Fibroblast of skin of scalp (primary cell): ENCODE results near the gene TMEM135.
A peak's percentile ranks its signal among the peaks of the same experiment; 100 is the strongest.
"Not testable (repeated sequence)": the region's sequence is repeated elsewhere in the genome, so short reads cannot be mapped to it uniquely, and the experiment has no call there.

ENCODE experiments used
- DNase-seq: peaks from one replicate; pipeline ENCODE4 v3.0.0-alpha.2; 2013

TMEM135 gene

DNA sequence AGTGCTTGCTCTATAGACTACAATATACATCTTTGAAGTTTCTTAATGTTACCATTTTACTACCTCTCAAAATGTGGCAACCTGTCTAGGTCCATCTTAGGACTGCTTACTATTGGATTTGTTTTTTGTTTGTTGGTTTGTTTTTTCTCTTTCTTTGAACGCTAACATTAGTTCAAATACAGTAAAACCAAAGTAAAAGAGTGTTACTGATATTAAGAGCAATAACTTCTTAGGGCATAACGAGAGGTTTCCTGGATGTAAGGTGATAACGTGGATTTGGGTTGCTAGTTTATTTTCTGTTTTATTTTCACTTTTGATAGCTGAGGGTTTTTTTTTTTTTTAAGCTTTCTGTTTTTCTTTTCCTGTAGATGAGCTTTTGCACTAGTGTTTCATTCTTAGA is 43.6 kb downstream of the TMEM135 start:
- no peak for DNase-seq

DNA sequence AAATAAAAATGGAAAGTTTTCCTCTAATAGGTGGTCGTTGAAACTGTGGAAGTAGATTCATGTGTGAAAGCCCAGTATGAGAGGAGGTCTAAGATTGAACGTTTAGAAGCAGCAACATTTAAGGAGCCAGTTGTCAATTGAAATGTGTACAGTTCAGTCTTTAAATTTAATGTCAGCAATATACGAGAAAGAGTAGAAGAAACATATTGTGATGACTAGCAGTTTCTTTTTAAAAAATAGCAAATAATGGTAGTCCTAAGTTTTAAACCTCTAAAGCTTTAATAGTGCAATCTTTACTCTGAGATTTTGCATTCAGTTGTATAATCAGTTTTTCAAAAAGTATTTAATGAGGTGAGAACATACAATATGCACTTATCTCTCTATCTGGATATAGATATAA is 44.9 kb downstream of the TMEM135 start:
- no peak for DNase-seq

DNA sequence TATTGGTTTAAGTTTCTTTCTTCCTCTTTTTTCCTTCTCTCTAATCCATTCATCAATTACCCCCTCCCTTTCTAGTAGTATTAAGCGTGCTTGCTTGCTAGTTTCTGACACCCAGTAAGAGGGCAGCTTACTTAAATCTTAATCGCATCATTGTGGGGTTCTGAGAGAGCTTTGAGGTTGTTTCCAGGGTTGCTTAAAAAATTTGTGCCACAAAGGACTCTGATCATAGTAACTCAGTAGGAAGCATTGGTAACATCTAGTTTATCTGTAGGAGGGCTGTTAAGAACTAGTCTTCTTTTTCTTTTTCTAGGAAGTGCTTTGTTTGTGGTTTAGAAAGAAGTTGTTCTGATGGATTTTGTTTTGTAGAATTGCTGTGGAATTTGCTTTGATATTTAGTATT is 45.3 kb downstream of the TMEM135 start:
- DNase-seq, result no peak

DNA sequence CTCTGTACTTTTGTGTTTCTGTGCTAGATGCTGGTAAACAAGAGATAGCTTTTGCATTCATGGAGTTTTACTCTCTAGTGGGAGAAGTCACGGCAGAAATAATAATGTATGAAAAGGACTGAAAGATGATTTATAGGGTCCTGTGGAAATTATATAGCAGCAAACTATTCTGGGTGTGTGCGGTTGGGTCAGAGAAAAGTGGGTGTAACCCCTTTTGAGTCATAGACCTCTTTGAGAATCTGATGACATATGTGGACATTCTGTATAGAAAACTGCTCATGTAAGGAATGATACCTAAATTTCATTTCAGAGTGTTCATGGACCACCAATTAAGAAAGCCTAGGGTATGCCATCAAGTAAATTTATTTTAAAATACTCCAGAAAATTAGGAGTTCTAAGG is 54.4 kb downstream of the TMEM135 start:
- peak; percentile 40 for DNase-seq

DNA sequence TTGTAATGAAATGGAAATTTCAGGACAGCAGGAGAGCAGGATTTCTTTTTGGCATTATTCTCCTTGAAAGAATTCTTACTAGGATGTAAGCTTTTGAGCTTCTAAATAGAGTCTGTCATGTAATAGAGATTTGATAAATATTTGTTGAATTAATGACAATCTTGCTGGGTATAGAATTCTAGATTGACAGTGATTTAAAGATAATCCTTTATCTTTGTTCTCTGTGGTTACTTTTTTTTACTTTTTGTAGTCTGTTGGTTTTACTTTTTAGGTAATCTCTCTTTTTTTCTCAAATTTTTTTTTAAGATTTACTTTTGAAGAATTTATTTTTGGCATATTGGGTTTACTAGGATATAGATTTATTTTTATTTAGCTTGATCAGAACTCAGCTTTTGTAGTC is 54.8 kb downstream of the TMEM135 start:
- DNase-seq, result no peak

DNA sequence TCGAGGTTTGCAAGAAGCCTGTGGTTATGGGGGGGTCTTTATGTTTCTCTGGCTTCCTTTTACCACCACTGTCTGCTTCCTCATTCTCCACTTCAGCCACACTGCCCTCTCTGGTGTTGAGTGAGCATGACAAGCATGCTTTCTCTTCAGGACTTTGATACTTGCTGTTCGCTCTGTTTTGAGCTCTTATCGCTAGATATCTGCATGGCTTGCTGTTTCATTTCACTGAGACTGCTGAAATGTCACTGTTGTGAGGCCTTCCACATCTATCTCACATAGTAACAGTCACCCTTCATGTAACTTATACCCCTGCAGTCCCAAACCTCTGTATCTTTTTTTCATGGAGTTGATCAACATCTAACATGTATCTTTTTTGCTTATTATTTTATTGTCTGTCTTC is 59.8 kb downstream of the TMEM135 start:
- DNase-seq, result peak; percentile 29

DNA sequence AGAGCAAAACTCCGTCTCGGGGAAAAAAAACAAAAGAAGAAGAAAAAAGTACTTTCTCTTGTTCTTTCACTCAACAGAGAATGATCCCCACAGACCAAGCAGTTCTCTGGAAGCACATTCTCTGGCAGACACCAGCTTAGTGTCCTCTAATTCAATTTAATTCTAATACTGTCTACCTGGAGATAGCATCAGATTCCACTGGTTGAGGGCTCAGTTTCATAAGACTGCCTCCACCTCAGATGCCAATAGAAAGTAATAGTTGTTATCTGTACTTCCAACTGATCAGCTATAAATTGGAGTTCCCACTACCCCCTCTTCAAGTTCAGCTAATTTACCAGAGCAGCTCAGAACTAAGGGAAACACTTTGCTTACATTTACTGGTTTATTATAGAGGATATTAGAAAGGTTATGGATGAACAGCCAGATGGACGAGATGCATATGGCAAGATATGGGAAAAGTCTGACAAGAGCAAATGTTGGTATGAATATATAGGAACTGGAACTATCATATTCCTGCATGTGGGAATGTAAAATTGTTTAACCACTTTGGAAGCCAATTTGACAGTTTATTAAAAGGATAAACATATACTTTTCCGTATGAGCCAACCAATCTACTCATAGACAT is 64.3 kb downstream of the TMEM135 start:
- no peak for DNase-seq

DNA sequence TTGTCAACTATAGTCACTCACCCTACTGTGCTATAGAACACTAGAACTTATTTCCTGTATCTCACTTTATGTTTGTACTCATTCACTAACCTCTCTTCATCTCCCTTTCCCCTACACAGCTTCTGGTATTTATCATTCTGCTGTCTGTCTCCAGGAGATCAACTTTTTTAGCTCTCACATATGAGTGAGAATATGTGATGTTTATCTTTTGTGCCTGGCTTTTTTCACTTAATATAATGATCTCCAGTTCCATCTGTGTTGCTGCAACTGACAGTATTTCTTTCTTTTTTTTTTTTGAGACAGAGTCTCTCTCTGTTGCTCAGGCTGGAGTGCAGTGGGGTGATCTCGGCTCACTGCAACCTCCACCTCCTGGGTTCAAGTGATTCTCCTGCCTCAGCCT is 68.1 kb downstream of the TMEM135 start:
- peak; percentile 26 for DNase-seq

DNA sequence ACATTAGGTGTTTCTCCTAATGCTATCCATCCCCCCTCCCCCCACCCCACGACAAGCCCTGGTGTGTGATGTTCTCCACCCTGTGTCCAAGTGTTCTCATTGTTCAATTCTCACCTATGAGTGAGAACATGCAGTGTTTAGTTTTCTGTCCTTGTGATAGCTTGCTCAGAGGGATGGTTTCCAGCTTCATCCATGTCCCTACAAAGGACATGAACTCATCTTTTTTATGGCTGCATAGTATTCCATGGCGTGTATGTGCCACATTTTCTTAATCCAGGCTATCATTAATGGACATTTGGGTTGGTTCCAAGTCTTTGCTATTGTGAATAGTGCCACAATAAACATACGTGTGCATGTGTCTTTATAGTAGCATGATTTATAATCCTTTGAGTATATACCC is 69.6 kb downstream of the TMEM135 start:
- DNase-seq, result not testable (repeated sequence)

DNA sequence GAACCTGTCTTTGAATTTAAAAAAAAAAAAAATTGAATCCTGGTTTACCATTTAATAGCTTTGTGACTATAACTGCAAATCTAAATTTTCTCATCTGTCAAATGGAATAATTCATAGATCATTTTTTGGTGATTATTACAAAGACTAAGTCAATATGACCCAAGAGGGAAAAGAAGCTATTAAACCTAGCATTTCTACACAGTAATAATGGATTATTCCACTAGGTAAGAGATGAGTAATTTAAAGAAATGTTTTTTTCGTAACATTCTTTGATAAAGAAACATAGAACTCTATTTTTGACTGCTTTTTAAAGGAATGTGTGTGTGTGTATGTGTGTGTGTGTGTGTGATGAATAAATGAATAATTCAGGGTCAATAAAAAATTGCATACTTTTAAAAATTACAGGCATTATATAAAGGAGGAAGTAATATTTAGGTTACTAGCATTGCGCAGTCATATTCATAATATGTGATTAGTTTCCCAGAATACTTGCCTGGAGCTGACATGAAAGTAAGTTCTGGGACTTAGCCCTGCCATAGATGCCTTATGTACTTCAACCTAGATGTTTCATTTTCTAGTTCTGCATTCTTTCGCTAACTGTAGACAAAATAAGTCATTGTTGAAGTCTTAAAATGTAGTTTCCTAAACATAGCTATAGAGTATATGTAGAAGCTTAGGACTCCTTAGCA is 72.9 kb downstream of the TMEM135 start:
- DNase-seq, result no peak

DNA sequence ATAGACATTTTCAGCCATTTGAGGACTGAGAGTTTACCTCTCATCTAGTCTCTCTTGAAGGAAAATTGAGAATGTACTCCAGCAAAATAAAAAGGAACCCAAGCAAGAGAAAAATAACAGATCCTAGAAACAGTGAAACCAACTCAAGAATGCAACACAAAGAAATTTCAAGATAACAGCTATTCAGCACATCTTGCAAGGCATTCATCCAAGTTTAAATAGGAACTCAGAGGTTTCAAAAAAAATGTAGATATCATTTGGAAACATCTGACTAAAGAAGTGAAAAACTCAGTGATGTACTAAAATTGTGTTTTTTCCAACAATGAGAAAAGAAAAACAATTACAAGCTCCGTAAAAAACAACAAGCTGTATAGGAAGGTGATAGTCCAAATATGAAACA is 76.4 kb downstream of the TMEM135 start:
- DNase-seq, result no peak

DNA sequence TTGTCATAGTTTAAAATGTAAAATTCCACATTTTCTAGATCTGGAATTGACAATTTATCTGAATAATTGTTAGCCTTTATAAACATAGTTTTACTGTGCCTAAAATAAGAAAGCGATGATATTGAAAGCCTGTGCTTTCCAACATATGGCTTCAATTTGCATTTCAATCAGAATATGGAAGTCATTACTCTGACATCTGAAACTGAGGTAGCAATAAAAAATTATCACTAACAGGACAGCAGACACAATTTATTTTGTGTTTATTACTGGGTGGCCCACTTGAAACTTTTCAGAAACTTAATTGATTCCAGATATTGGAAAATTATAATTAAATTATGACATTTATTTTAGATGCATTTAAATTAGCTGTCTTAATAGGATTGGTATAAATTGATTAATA is 78.5 kb downstream of the TMEM135 start:
- DNase-seq, result peak; percentile 16

DNA sequence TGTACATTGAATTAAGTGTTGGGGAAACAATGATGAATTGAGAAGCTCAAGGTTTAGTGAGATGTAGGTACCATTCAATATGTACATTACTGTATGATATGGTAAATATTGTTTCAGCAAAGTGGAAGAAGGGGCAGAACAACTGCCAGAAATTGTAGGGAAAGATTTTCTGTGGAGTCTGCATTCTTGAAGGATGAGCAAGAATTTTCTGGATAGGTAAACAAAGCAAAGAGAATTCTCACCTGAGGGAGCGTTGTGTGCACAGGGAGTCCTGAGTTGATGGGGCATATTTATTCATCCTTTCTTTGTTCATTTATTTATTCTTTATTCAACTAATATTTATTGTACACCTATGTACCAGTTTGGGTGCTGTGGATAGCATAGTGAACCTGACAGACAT is 83.2 kb downstream of the TMEM135 start:
- DNase-seq, result no peak

DNA sequence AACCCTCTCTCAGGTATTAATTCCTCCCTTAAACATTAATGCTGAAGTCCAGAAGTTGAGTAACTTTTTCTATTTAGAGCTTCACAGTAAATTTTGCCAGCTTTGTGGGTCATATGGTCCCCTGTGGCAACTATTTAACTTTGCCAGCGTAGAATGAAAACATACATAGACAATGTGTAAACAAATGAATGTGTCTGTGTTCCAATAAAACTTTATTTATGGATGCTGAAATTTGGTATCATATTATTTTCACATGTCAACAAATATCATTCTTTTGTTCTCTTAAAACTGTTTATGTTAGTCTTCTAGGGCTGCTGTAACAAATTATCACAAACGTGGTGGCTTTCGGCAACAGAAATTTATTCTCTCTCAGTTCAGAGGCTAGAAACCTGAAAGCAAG is 85.1 kb downstream of the TMEM135 start:
- DNase-seq, result no peak

DNA sequence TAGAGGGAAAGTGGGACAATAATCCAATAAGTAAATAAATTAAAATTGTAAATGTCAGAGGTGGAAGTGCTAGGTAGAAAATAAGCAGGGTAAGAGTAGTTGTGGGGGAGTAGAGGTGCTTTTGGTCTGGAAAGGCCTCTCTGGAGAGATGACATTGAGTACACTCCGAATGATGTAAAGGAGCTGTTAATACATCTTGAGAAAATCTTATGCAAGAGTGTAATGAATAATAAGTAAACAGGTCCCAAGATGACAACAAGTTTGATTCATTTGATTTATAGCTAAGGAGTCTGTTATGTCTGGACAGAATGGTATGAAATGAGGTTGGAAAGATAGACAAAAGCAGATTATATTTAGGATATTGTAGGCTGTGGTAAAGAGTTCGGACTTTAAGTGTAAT is 87.5 kb downstream of the TMEM135 start:
- DNase-seq, result no peak

DNA sequence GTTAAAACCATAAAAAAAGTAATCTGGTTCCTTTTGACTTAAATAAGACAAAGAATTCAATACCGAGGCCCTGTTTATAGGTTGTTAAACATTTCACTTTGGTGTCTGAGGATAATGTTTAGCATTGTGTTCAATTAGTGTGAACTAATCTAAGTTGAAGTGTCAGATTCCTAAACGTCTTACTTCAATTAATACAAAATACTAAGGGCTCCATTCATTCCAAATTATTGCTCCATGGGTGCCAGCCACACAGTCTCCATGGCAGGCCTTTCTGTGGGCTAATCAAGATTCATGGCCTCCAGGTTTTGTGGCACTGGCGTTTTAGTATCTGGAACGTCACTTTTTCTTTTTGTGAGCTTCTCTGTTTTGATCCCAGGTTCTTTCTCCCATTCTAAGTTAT is 89.4 kb downstream of the TMEM135 start:
- no peak for DNase-seq

DNA sequence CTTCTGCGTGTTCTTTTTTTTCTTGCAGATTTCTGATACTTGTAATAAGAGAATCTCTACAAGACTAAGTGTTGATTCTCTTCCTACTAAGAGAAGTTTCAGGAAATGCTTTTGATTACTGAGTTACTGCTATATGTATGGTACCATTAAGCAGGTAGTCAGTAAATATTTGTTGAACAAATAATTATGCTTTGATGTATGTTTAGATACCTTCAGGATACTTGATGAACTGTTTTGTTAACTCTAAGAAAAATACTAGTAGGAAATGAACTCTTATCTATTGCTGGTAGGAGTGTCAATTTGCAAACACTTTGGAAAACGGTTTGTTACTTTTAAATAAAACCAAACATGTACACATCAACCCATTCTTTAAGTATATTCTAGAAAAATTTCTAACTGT is 90.6 kb downstream of the TMEM135 start:
- no peak for DNase-seq

DNA sequence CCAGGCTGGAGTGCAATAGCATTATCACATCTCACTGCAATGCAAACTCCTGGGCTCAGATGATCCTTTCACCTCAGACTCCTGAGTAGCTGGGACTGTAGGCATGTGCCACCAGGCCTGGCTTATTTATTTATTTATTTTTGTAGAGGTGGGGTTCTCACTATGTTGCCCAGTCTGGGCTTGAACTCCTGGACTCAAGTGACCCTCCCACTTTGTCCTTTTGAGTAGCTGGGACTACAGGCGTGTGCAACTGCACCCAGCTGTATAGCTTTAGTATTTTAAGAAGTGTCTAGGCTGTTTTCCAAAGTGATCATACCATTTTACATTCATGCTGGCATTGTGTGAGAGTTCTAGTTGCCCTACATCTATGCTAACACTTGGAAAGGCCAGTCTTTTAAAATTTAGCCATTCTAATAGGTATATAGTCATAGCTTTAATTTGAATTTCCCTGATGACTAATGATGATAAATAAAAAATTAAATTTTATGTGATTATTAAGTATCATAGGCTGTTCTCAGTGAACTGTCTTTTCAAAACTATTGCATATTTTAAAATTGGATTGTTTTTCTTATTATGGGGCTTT is 96.9 kb downstream of the TMEM135 start:
- DNase-seq, result no peak

DNA sequence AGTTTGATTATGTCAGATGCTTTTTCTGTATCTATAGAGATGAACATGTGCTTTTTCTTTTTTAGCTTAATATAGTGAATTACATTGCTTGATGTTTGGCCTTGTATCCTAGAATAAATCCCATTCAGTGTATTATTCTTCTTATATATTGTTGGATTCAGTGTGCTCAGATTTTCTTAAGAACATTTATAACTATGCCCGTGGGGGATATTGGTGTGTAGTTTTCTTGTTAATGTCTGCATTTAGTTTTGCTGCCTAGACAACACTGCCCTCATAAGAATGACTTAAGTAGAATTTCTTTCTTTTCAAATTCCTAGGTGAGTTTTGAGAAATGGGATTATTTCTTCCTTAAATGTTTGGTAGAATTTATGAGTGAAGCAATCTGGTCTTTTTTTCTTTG is 98.5 kb downstream of the TMEM135 start:
- DNase-seq, result no peak

DNA sequence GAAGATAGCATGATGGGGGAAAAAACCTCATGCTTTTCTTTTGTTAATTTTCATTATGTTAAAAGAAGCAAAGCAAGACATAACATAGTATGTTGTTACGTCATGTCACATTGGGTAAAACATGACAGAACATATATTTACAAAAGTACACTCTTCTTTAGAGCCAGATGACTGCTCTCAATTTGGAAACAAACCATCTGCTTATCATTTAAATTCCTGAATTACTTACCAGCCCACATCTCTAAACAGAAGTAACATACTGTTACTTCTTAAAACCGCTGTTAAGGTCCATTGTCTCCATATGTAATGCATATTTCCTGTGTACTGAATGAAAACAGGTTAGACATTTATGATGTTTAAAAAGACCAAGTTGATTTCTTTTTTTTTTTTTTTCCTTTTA is 100.0 kb downstream of the TMEM135 start:
- peak; percentile 46 for DNase-seq

DNA sequence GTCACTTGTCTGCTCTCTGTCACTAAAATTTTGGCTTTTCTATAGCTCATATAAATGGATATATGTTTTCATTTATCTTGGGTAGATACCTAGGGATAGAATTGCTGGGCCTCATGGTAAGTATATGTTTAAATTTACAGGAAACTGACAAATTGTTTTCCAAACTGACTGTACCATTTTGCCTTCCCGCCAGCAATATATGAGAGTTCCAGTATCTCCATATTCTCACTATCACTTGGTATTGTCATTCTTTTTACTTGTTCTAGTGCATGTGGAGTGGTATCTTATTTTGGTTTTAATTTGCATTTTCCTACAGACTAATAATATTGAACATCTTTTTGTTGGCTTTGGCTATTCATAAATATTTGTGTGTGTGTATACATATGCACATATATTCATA is 101.7 kb downstream of the TMEM135 start:
- DNase-seq, result no peak

DNA sequence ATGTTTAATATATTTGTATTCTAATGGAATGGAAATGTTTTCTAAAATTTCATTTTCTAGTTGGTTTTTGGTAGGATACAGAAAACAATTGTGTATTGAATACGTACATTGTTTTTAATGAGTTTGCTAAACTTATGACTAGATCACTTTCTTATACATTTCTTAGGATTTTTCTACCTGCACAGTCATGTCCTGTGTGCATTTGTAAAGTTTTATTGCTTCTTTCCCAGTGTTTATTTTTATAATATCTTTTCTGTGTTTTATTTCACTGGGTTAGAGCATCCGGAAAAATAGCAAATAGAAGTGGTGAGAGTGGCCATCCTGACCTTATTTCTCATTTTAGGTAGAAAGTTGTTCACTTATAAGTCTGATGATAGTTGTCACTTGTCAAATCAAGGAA is 103.6 kb downstream of the TMEM135 start:
- no peak for DNase-seq

DNA sequence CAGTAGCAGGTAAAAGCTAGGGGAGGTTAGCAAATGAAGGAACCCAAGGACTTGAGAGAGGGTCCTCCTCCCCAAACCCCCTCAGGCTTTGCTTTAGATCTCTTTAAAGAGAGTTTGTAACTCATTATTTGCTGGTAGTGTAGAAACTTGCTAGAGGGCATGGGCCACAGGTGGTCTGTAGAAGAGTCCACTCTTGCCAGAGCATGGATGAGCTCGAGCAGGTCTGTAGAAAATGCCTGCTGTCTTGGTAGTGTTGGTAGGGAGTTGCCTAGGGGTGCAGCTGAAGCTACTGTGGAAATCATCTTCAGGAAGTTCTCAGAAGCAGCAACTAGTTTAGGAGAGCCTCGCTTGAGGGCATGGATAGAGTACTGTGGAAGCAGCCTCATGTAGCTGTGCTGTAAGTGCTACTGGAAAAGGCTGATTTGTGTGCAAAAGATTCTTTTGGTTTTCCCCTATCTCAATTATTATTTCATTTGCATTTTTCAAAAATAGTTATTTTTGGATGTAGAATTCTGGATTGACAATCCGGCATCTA is 104.3 kb downstream of the TMEM135 start:
- no peak for DNase-seq

DNA sequence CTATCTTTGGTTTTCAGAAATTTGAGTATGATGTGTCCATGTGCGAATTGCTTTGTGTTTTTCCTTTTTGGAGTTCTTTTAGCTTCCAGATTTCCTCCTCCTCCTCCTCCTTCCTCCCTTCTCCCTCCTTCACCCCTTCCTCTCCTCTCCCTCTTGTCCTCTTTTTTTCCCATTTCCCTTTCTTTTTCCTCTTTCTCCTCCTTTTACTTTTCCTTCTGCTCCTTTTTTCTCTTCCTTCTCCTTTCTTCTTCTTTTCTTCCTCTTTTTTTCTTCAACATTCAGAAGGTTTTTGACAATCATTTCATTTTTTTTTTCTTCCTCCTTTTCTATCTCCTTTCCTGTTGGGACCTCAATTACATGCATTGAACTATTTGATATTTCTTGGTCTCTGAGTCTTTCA is 104.9 kb downstream of the TMEM135 start:
- no peak for DNase-seq
